Measurements from ENCODE around the gene CRPPA. TPM values are rescaled to one million over a fixed set of nuclear protein-coding genes. Genes with fewer than 3 reads are reported as not detected.
"Not testable (repeated sequence)": the region's sequence is repeated elsewhere in the genome, so short reads cannot be mapped to it uniquely, and the experiment has no call there.

The CRPPA gene
- total RNA-seq (2014; rRNA removed; shearing (Covaris generic)) = 1.4 and 2.5 TPM in 2 replicates

- peak; percentile 74 for DNase-seq (ENCODE audit: low spot score)
Measured at GRCh38 chr7:16421333-16422102, at the start of gene CRPPA. TSS of gene CRPPA (minus strand) at chr7:16421538. CDS start at chr7:16421322, 216 bp downstream.

DNA sequence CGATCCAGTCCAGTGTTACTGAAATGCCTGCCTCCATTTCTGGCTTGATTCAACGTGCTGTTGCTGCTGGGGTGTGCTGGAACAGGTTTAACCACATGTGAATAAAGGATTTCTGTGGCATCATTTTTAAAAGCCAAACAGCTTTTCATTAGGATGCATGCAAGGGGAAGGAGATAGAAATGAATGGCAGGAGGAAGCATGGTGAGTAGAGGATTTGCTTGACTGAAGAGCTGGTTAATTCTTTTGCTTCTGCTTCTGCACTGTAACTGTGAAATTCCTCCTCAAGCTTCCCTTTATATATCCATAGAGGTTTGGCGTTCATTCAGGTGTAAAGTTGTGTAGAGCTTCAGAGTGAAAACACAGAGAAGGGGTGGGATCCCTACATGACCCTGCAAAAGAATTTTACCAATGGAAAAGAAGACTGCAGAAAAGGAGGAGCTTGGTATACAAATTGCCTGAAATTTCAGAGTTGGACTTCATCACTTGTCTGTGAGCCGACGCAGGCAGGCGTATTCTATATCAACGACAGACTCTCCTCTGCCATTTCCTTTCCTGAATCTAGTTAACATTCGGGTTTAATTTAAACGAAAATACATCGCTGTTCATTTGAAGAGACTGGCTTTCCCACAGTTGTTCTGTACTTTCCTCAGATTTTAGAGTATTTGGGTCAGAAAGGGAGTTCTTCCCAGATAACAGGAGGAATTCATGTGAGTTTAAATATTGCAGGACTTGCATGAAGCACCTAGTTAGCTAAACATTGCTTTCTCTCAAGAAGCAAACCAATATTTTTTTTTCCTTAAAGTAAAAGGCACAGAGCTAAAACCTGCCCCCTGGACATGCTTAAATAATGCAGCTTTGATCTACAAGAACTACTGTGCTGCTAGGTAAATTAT, 44.4 kb upstream of the CRPPA start, which contains the start of gene SOSTDC1:
SOSTDC1 (minus strand) TSS at position 270 of the 893 bp plus-strand sequence; CDS start at position 200, 70 bp downstream.
- DNase-seq (ENCODE audit: low spot score) = peak; percentile 75

- peak; percentile 46 for DNase-seq (ENCODE audit: low spot score)
Measured at GRCh38 chr7:16463949-16464715, 42.8 kb upstream of the CRPPA start.

DNA sequence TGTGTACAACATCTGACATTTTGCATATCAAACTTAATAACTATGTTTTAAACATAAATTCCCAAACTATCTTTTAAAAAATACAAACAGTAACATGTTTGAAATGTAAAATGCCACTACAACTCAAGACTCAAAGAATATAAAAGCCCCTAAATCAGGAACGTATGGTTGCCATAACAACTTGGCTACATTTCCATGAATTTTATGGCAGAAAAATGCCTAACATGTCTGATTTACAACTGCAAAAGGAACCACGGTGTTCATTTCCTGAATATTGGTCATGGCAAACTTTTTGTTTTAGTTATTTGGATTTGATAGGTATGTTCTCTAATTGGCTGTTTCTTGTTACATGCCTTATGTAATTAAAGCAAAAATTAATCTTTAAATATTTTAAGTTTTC, 42.2 kb upstream of the CRPPA start:
- peak; percentile 13 for DNase-seq (ENCODE audit: low spot score)

GRCh38 chr7:16462431-16462889, 41.1 kb upstream of the CRPPA start:
- no peak for DNase-seq (ENCODE audit: low spot score)

- DNase-seq (ENCODE audit: low spot score) = no peak
Measured at GRCh38 chr7:16460789-16461493, 39.6 kb upstream of the CRPPA start.

DNA sequence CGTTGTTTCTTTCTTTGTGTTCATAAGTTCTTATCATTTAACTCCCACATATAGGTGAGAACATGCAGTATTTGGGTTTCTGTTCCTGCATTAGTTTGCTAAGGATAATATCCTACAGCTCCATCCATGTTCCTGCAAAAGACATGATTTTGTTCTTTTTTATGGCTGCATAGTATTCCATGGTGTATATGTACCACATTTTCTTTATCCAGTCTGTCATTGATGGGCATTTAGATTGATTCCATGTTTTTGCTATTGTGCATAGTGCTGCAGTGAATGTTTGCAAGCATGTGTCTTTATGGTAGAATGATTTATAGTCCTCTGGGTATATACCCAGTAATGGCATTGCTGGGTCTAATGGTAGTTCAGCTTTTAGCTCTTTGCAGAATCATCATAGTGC, 35.0 kb upstream of the CRPPA start:
- not testable (repeated sequence) for DNase-seq (ENCODE audit: low spot score)

DNA sequence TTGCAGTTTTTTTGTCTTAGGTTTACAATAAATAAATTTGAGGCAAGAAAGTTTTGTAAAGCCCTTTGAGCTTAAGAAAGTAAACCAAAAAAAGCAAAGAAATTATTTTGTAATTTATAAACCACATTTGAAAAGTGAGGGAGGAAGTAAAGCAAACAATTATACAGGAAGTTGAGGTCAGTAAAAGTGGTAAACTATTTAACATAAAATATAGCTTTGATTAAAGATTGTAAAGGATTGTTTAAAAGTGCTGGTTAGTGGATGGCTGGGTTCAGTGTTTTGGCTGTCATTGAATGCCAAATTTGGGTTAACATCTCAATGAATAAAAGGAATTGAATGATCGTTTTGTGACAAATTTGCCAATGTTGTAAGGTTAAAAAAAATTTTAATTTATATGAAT, 34.3 kb upstream of the CRPPA start:
- no peak for DNase-seq (ENCODE audit: low spot score)

GRCh38 chr7:16450366-16450765, 29.0 kb upstream of the CRPPA start:
- DNase-seq (ENCODE audit: low spot score) = no peak

- DNase-seq (ENCODE audit: low spot score) = no peak
Measured at GRCh38 chr7:16447876-16448275, 26.5 kb upstream of the CRPPA start.

DNA sequence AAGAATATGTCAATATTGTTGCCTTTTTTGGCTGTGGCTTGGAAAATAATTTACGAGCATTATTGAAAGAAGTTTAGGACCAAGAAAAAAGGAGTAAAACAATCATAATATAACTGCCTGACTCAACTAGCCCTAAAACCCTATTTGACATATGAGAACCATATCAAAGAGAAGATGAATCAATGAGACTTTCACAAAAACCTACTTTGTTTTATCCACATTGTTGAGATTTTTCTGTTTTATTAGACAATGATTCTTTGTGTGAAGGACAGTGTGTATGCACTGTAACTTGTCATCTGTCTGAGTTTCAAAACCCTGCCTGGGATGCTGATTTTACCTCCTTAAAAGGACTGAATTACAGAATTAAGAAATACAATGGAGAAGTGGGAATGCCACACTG, 25.2 kb upstream of the CRPPA start:
- no peak for DNase-seq (ENCODE audit: low spot score)

- not testable (repeated sequence) for DNase-seq (ENCODE audit: low spot score)
Measured at GRCh38 chr7:16443871-16444270, 22.5 kb upstream of the CRPPA start.

DNA sequence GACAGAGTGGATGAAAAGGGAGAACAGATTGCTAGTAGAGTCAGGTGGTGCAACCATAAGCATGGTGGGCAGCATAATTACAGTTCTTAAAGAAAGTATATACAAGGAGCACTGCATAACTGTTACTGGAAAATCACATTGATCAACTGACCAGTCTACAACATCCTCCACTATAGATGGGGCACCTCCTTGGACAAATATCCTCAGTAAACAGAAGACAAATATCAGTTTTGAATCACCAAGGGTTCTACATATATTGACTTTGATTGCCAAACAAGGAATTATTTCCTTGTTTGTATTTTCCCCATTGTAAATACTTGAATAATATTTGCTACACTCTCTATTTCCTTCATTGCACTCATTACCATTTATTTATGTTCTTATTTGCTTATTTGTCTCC, 17.6 kb upstream of the CRPPA start:
- no peak for DNase-seq (ENCODE audit: low spot score)

- DNase-seq (ENCODE audit: low spot score) = no peak
Measured at GRCh38 chr7:16436306-16436705, 15.0 kb upstream of the CRPPA start.

- no peak for DNase-seq (ENCODE audit: low spot score)
Measured at GRCh38 chr7:16433568-16434122, 12.3 kb upstream of the CRPPA start.

DNA sequence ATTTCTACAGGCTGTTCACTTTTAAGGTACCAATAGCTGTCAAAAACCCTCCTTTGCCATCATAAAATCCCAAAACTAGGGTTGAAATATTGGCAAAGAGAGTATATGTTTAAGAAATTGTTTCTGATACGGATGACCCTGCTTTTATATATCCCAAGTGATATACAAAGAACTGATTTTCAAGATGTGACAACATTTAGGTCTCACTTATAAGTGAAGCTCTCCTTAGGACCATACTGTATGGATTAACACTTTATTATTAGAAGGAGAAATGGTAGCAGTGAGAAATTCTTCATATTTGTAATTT, 11.0 kb upstream of the CRPPA start:
- DNase-seq (ENCODE audit: low spot score) = no peak

DNA sequence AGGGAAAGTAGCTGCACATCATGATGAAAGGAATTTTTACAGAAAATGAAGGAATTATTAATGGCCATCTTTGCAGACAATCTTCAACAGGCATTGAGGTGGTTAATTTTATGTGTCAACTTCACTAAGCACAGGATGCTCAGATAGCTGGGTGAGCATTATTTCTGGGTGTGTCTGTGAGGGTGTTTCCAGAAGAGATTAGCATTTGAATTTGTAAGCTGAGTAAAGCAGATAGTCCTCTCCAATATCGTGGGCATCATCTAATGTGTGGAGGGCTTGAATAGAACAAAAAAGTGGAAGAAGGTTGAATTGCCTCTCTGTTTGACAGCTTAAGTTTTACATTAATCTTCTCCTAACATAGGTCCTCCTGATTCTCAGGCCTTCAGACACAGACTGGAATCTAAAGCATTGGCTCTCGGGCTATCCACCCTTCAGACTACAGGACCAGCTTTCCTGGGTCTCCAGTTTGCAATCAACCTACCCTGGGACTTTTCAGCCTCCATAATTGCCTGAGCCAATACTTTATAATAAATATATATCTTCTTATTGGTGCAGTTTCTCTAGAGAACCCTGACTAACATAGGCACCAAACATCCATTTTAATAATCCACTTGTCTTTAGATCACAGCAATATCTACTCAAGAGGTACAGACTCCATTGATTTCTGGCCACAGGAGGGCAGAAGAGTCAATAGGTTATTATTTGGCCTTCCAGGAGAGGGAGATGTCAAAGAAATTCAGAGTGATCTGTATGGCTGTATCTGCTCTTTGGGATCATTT, 10.5 kb upstream of the CRPPA start:
- peak; percentile 81 for DNase-seq (ENCODE audit: low spot score)

DNA sequence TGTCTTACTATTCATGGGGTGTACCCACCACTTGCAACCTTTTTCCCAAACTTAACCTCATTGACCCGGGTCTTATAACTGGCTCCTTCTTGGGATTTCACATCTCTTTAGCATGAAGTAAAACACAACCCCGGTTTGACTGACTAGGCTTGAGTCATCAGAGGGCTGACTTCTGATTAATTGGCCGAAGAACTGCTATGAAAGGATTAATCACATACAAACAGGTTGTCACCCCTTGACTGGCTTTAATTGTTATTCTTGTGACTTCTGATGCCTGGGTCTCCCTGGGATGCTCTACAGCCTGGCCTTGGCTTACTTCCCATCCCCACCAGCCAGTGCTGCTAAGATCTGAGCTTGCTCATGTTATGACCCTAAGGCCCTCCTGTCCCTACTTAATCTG, 8.8 kb upstream of the CRPPA start:
- DNase-seq (ENCODE audit: low spot score) = no peak

GRCh38 chr7:16428672-16429071, 7.3 kb upstream of the CRPPA start:
- DNase-seq (ENCODE audit: low spot score) = peak; percentile 75

GRCh38 chr7:16428182-16428581, 6.8 kb upstream of the CRPPA start:
- DNase-seq (ENCODE audit: low spot score) = no peak

Measured in HT-29 (cell line).